Hepatocyte (in vitro differentiated cells): ENCODE measurements around the gene TMEM81. TPM values are rescaled to one million over a fixed set of nuclear protein-coding genes. Genes with fewer than 3 reads are reported as not detected.

Experiments
- DNase-seq: peaks from one replicate; pipeline ENCODE4 v3.0.0-alpha.2; 2016; ENCODE audit warnings: low spot score
- H2AFZ ChIP-seq: fragments of 200-600 bp; sonication (generic); 2 replicates; pipeline ENCODE4 v1.6.0; 2016; ENCODE audit warnings: antibody characterized with exemption, mild to moderate bottlenecking
- H3K27ac ChIP-seq: fragments of 200-600 bp; sonication (generic); 2 replicates; pipeline ENCODE4 v1.5.1; 2016; ENCODE audit warnings: mild to moderate bottlenecking
- H3K27me3 ChIP-seq: fragments of 200-600 bp; sonication (generic); 2 replicates; pipeline ENCODE4 v1.6.1; 2016
- H3K36me3 ChIP-seq: fragments of 200-600 bp; sonication (generic); replicated peaks from 2 replicates; pipeline ENCODE4 v1.5.1; 2016; ENCODE audit warnings: low read depth; ENCODE audit not compliant: insufficient read depth
- H3K4me1 ChIP-seq: fragments of 200-600 bp; sonication (generic); 2 replicates; pipeline ENCODE4 v1.5.1; 2016; ENCODE audit warnings: mild to moderate bottlenecking, moderate library complexity; ENCODE audit not compliant: insufficient read depth
- H3K4me2 ChIP-seq: fragments of 200-600 bp; sonication (generic); 2 replicates; pipeline ENCODE4 v1.6.0; 2016
- H3K4me3 ChIP-seq: fragments of 200-600 bp; sonication (generic); 2 replicates; pipeline ENCODE4 v1.5.1; 2016; ENCODE audit warnings: mild to moderate bottlenecking
- H3K79me2 ChIP-seq: fragments of 200-600 bp; sonication (generic); 2 replicates; pipeline ENCODE4 v1.6.0; 2017; ENCODE audit warnings: mild to moderate bottlenecking
- H3K9me2 ChIP-seq: fragments of 200-600 bp; sonication (generic); replicated peaks from 2 replicates; pipeline ENCODE4 v1.6.0; 2017; ENCODE audit warnings: mild to moderate bottlenecking; ENCODE audit not compliant: insufficient read depth
- H3K9me3 ChIP-seq: fragments of 200-600 bp; sonication (generic); 2 replicates; pipeline ENCODE4 v1.5.1; 2016; ENCODE audit warnings: low read depth, mild to moderate bottlenecking
- H4K20me1 ChIP-seq: fragments of 200-600 bp; sonication (generic); 2 replicates; pipeline ENCODE4 v1.6.0; 2016; ENCODE audit warnings: mild to moderate bottlenecking; ENCODE audit not compliant: insufficient read depth, poor library complexity, severe bottlenecking
- CTCF ChIP-seq: fragments of 200-600 bp; sonication (generic); IDR thresholded peaks from 2 replicates; pipeline ENCODE4 v1.5.1; 2016; ENCODE audit warnings: antibody characterized with exemption, mild to moderate bottlenecking; ENCODE audit not compliant: poor library complexity
- EZH2 ChIP-seq: fragments of 200-600 bp; sonication (generic); IDR thresholded peaks from 2 replicates; pipeline ENCODE4 v1.6.1; 2016; ENCODE audit warnings: antibody characterized with exemption, mild to moderate bottlenecking, borderline replicate concordance
- EZH2phosphoT487 ChIP-seq: fragments of 200-600 bp; sonication (generic); IDR thresholded peaks from one replicate; pipeline ENCODE4 v1.6.1; 2018; ENCODE audit warnings: antibody characterized with exemption, mild to moderate bottlenecking, low read depth, moderate library complexity; ENCODE audit not compliant: unreplicated experiment, severe bottlenecking
- WGBS: methylation state at CpG from one replicate; pipeline ENCODE4 v1.1.6; 2016; ENCODE audit warnings: low lambda C conversion rate; ENCODE audit errors: missing lambda C conversion rate; 5-methylcytosine and 5-hydroxymethylcytosine counted together
- polyA plus RNA-seq: library from polyadenylated mRNA; unstranded; fragments of >200 nt; fragmentation: Nextera tagmentation; extraction: Ambion mirVana; gene quantifications from 2 replicates; pipeline ENCODE4 v1.2.1, GENCODE V29; 2016
- total RNA-seq: library from RNA; depleted of rRNA; stranded (reverse); fragments of >200 nt; gene quantifications from 2 replicates; pipeline ENCODE4 v1.2.3, GENCODE V29; 2014

The TMEM81 gene
- total and polyA plus RNA-seq, 2 experiments from 2014 or later, result 2.2 TPM; not detected in 1

GRCh38 chr1:205038132-205038786 lies 46.0 kb downstream of the TMEM81 start:
- no peaks in the 10 kb centered on the region for H3K4me1 ChIP-seq
- no peaks in the 10 kb centered on the region for H3K79me2 ChIP-seq
- no peaks in the 10 kb centered on the region for H3K9me3 ChIP-seq
- H3K4me3 ChIP-seq, result no peak overlapping the region
- no peak for DNase-seq
- H2AFZ ChIP-seq, result no peak overlapping the region
- H3K27me3 ChIP-seq, result peaks cover 31% of the 10 kb centered on the region
- H4K20me1 ChIP-seq, result no peaks in the 10 kb centered on the region
- no peaks in the 10 kb centered on the region for H3K9me2 ChIP-seq
- no peak overlapping the region for H3K27ac ChIP-seq
- H3K4me2 ChIP-seq, result no peak overlapping the region
- WGBS, result 83% methylated on average over 6 of the region's 6 CpGs
- no peak for TF ChIP-seq EZH2phosphoT487
- TF ChIP-seq EZH2, result no peak
- TF ChIP-seq CTCF, result no peak
- no peaks in the 10 kb centered on the region for H3K36me3 ChIP-seq

- no peak overlapping the region for H2AFZ ChIP-seq
- WGBS, result 88% methylated on average over 9 of the region's 9 CpGs
- H3K9me2 ChIP-seq, result no peaks in the 10 kb centered on the region
- no peak overlapping the region for H3K4me2 ChIP-seq
- H3K27ac ChIP-seq, result no peak overlapping the region
- no peaks in the 10 kb centered on the region for H3K79me2 ChIP-seq
- H3K4me1 ChIP-seq, result no peaks in the 10 kb centered on the region
- H3K4me3 ChIP-seq, result no peak overlapping the region
- no peaks in the 10 kb centered on the region for H3K9me3 ChIP-seq
- TF ChIP-seq CTCF (no peak), EZH2 (no peak), EZH2phosphoT487 (no peak)
- no peaks in the 10 kb centered on the region for H3K36me3 ChIP-seq
- no peaks in the 10 kb centered on the region for H4K20me1 ChIP-seq
- no peak for DNase-seq
- H3K27me3 ChIP-seq, result peaks cover 27% of the 10 kb centered on the region
Observed at GRCh38 chr1:205037539-205037938, 46.7 kb downstream of the TMEM81 start.

Other genes with a start within 250 kb of the TMEM81 start
- gene NFASC, start 213.6 kb downstream of the TMEM81 start, total RNA-seq, result 1.0 and 2.2 TPM in 2 replicates
- 0.75 and 1.7 TPM in 2 replicates for gene NFASC, start 213.6 kb downstream of the TMEM81 start, polyA plus RNA-seq
- 0.36 and 9.7 TPM in 2 replicates for gene CNTN2, start 41.2 kb downstream of the TMEM81 start, total RNA-seq
- gene CNTN2, start 41.2 kb downstream of the TMEM81 start, polyA plus RNA-seq, result 0.49 TPM in 1 of 2 replicates, not detected in the other
- gene RBBP5, start 37.5 kb upstream of the TMEM81 start, total RNA-seq, result 15.3 and 16.7 TPM in 2 replicates
- 9.0 and 9.2 TPM in 2 replicates for gene RBBP5, start 37.5 kb upstream of the TMEM81 start, polyA plus RNA-seq
- gene DSTYK, start 127.2 kb upstream of the TMEM81 start, total RNA-seq, result 8.5 and 11.0 TPM in 2 replicates
- gene DSTYK, start 127.2 kb upstream of the TMEM81 start, polyA plus RNA-seq, result 7.7 and 8.4 TPM in 2 replicates
- 2.4 and 2.5 TPM in 2 replicates for gene TMCC2, start 143.5 kb upstream of the TMEM81 start, total RNA-seq
- 1.7 and 2.9 TPM in 2 replicates for gene TMCC2, start 143.5 kb upstream of the TMEM81 start, polyA plus RNA-seq
- gene NUAK2, start 237.3 kb upstream of the TMEM81 start, total RNA-seq, result 12.6 and 13.4 TPM in 2 replicates
- 20.7 and 22.5 TPM in 2 replicates for gene NUAK2, start 237.3 kb upstream of the TMEM81 start, polyA plus RNA-seq